ENCODE results near the gene KRT3.
"Not testable (repeated sequence)": the region's sequence is repeated elsewhere in the genome, so short reads cannot be mapped to it uniquely, and the experiment has no call there.

KRT3 gene

GRCh38 chr12:52801773-52802172 is 5.9 kb upstream of the KRT3 start:
- Mint-ChIP-seq H3K27ac (no peak overlapping the region), H3K4me1 (no peaks in the 10 kb centered on the region), H3K27me3 (peaks cover 11 to 25% of the 10 kb centered on the region in 2 donors), H3K9me3 (no peaks in the 10 kb centered on the region), H3K36me3 (no peaks in the 10 kb centered on the region), H3K4me3 (no peak overlapping the region)
- no peak for DNase-seq
- ATAC-seq (replicated peaks), result no peak

- no peak overlapping the region for H3K27ac Mint-ChIP-seq
- ATAC-seq (replicated peaks), result no peak
Observed at GRCh38 chr12:52800259-52800917, 4.5 kb upstream of the KRT3 start.

GRCh38 chr12:52799505-52800211 is 3.7 kb upstream of the KRT3 start:
- no peaks in the 10 kb centered on the region for H3K9me3 Mint-ChIP-seq
- peaks cover 0 to 2% of the 10 kb centered on the region in 2 donors for H3K4me1 Mint-ChIP-seq
- ATAC-seq (replicated peaks) (no peak), DNase-seq (no peak)
- peaks cover 7 to 18% of the 10 kb centered on the region in 2 donors for H3K27me3 Mint-ChIP-seq
- H3K36me3 Mint-ChIP-seq, result no peaks in the 10 kb centered on the region
- no peak overlapping the region for H3K4me3 Mint-ChIP-seq
- no peak overlapping the region for H3K27ac Mint-ChIP-seq

More at GRCh38 chr12:52800259-52800917, 4.5 kb upstream of the KRT3 start:
- Mint-ChIP-seq H3K36me3 (no peaks in the 10 kb centered on the region), H3K27me3 (peaks cover 7 to 17% of the 10 kb centered on the region in 2 donors), H3K4me1 (no peaks in the 10 kb centered on the region), H3K9me3 (no peaks in the 10 kb centered on the region), H3K4me3 (no peak overlapping the region)
- no peak for DNase-seq

GRCh38 chr12:52798671-52799504 is 3.0 kb upstream of the KRT3 start:
- no peaks in the 10 kb centered on the region for H3K9me3 Mint-ChIP-seq
- ATAC-seq (replicated peaks), result no peak
- H3K36me3 Mint-ChIP-seq, result no peaks in the 10 kb centered on the region
- H3K4me1 Mint-ChIP-seq, result peaks cover 0 to 4% of the 10 kb centered on the region in 2 donors
- no peak overlapping the region for H3K4me3 Mint-ChIP-seq
- H3K27ac Mint-ChIP-seq, result no peak overlapping the region
- H3K27me3 Mint-ChIP-seq, result peaks cover 7 to 18% of the 10 kb centered on the region in 2 donors
- no peak for DNase-seq

- H3K9me3 Mint-ChIP-seq, result no peaks in the 10 kb centered on the region
- peaks cover 0 to 4% of the 10 kb centered on the region in 2 donors for H3K4me1 Mint-ChIP-seq
- ATAC-seq (replicated peaks), result no peak
- no peak overlapping the region for H3K4me3 Mint-ChIP-seq
- H3K36me3 Mint-ChIP-seq, result no peaks in the 10 kb centered on the region
- H3K27ac Mint-ChIP-seq, result no peak overlapping the region
- DNase-seq, result no peak
- H3K27me3 Mint-ChIP-seq, result peaks cover 7 to 24% of the 10 kb centered on the region in 2 donors
Observed at GRCh38 chr12:52798003-52798670, 2.2 kb upstream of the KRT3 start.

GRCh38 chr12:52797529-52797894 is 1.6 kb upstream of the KRT3 start:
- Mint-ChIP-seq H3K4me1 (peaks cover 0 to 6% of the 10 kb centered on the region in 2 donors), H3K9me3 (no peaks in the 10 kb centered on the region), H3K27ac (no peak overlapping the region), H3K27me3 (peaks cover 10 to 28% of the 10 kb centered on the region in 2 donors), H3K36me3 (no peaks in the 10 kb centered on the region), H3K4me3 (no peak overlapping the region)
- DNase-seq (no peak), ATAC-seq (replicated peaks) (no peak)

GRCh38 chr12:52796839-52797528 is 1.1 kb upstream of the KRT3 start:
- peaks cover 12 to 31% of the 10 kb centered on the region in 2 donors for H3K27me3 Mint-ChIP-seq
- no peak overlapping the region for H3K4me3 Mint-ChIP-seq
- H3K27ac Mint-ChIP-seq, result no peak overlapping the region
- H3K9me3 Mint-ChIP-seq, result no peaks in the 10 kb centered on the region
- no peak for DNase-seq
- peaks cover 0 to 6% of the 10 kb centered on the region in 2 donors for H3K4me1 Mint-ChIP-seq
- H3K36me3 Mint-ChIP-seq, result no peaks in the 10 kb centered on the region
- ATAC-seq (replicated peaks), result no peak

GRCh38 chr12:52796429-52796794 is 495 bp upstream of the KRT3 start:
- Mint-ChIP-seq H3K36me3 (no peaks in the 10 kb centered on the region), H3K27me3 (peaks cover 17 to 36% of the 10 kb centered on the region in 2 donors), H3K9me3 (no peaks in the 10 kb centered on the region), H3K27ac (no peak overlapping the region), H3K4me3 (no peak overlapping the region), H3K4me1 (peaks cover 5 to 7% of the 10 kb centered on the region in 2 donors)
- DNase-seq, result no peak
- ATAC-seq (replicated peaks), result no peak

- not testable (repeated sequence) for H3K36me3 Mint-ChIP-seq; H3K9me3 Mint-ChIP-seq; H3K27ac Mint-ChIP-seq; H3K4me1 Mint-ChIP-seq; H3K4me3 Mint-ChIP-seq; DNase-seq; ATAC-seq (replicated peaks)
- H3K27me3 Mint-ChIP-seq, result peaks cover 24 to 42% of the 10 kb centered on the region in 2 donors
Observed at GRCh38 chr12:52795332-52795674, 614 bp downstream of the KRT3 start.

GRCh38 chr12:52794479-52795331 is 1.2 kb downstream of the KRT3 start:
- DNase-seq, result no peak
- peaks cover 23 to 42% of the 10 kb centered on the region in 2 donors for H3K27me3 Mint-ChIP-seq
- no peaks in the 10 kb centered on the region for H3K9me3 Mint-ChIP-seq
- no peak overlapping the region for H3K27ac Mint-ChIP-seq
- no peak overlapping the region for H3K4me3 Mint-ChIP-seq
- ATAC-seq (replicated peaks), result peak; percentile 57 to 61
- H3K36me3 Mint-ChIP-seq, result no peaks in the 10 kb centered on the region
- peaks cover 5 to 9% of the 10 kb centered on the region in 2 donors for H3K4me1 Mint-ChIP-seq

GRCh38 chr12:52792185-52793029 is 3.5 kb downstream of the KRT3 start:
- ATAC-seq (replicated peaks) (peak; percentile 23 to 47), DNase-seq (no peak)
- no peaks in the 10 kb centered on the region for H3K9me3 Mint-ChIP-seq
- H3K4me3 Mint-ChIP-seq, result no peak overlapping the region
- H3K27ac Mint-ChIP-seq, result no peak overlapping the region
- peaks cover 34 to 51% of the 10 kb centered on the region in 2 donors for H3K27me3 Mint-ChIP-seq
- H3K36me3 Mint-ChIP-seq, result no peaks in the 10 kb centered on the region
- H3K4me1 Mint-ChIP-seq, result peaks cover 5 to 10% of the 10 kb centered on the region in 2 donors
